AG09319 (cell line): ENCODE results near the gene DPP10.

ENCODE experiments used
- DNase-seq: peaks from one replicate; pipeline ENCODE4 v3.0.0-alpha.2; 2010; ENCODE audit warnings: low read depth; ENCODE audit errors: extremely low read depth
- TF ChIP-seq, protein P1 (sequence below): IDR thresholded peaks from 2 replicates; pipeline ENCODE4 v1.5.1; 2011; ENCODE audit warnings: low read depth, mild to moderate bottlenecking, inconsistent platforms, low read length, moderate library complexity

DPP10 gene

DNA sequence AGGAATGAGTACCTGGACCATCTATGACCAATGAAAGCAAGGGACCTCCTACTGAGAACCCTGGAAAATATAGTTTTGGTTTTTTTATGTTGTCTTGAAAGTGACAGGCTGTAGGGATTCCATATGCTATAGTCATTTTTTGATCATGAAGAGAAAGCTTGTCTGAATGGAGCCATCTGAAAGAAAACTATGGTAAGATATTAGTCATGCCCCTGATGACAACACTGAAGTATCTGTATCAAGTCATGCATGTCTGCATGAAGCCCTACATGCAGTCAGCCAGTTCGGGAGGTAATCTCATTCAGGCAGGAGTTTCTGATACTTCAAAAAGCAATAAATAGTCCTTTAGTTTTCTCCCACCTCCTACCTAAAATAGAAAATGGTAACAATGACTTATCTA lies 1042.0 kb downstream of the DPP10 start:
- TF ChIP-seq, protein P1, sequence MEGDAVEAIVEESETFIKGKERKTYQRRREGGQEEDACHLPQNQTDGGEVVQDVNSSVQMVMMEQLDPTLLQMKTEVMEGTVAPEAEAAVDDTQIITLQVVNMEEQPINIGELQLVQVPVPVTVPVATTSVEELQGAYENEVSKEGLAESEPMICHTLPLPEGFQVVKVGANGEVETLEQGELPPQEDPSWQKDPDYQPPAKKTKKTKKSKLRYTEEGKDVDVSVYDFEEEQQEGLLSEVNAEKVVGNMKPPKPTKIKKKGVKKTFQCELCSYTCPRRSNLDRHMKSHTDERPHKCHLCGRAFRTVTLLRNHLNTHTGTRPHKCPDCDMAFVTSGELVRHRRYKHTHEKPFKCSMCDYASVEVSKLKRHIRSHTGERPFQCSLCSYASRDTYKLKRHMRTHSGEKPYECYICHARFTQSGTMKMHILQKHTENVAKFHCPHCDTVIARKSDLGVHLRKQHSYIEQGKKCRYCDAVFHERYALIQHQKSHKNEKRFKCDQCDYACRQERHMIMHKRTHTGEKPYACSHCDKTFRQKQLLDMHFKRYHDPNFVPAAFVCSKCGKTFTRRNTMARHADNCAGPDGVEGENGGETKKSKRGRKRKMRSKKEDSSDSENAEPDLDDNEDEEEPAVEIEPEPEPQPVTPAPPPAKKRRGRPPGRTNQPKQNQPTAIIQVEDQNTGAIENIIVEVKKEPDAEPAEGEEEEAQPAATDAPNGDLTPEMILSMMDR, result no peak
- no peak for DNase-seq

DNA sequence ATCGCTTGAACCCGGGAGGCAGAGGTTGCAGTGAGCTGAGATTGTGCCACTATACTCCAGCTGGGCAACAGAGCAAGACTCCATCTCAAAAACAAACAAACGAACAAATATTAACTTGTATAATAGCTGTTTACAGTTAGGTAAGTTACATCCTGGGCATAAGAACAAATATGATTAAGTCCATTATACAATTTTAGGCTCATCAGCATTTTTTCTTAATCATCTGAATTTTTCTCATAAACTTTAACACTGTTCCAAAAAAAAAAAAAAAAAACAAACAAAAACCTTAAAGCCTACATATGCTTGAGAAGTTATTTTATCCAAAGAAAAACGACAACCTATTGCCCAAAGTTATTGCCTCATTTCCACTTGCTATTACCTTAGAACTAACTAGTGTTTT lies 1042.5 kb downstream of the DPP10 start:
- TF ChIP-seq, protein P1, result no peak
- DNase-seq, result no peak

DNA sequence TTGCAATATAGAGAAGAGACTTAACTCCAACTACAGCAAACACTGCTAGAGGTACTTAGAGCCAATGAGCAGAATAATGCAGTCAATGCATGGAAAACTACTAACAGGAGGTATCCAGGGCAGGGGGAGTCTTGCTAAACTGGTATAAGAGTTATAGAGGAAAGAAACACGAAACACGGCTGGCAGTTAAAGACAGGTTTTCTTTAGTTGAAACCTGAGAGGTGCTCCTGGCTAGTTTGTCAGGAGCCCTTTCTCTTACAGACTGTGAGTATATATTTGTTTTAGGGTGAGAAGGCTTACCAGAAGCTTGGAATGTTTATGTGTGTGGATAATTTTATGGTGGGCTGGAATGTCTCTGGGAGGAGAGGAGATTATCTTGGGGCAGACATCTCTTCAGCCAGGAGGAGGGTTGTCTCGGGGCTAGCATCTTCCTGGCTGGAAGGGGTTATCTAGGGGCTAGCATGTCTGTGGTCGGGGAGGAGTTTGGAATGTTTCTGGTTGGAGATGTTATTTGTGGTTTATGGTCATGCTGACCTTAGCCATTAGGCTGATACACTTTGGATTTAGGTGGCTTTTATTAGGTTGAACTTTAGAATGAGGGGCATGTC lies 1048.8 kb downstream of the DPP10 start:
- TF ChIP-seq, protein P1, result no peak
- no peak for DNase-seq

DNA sequence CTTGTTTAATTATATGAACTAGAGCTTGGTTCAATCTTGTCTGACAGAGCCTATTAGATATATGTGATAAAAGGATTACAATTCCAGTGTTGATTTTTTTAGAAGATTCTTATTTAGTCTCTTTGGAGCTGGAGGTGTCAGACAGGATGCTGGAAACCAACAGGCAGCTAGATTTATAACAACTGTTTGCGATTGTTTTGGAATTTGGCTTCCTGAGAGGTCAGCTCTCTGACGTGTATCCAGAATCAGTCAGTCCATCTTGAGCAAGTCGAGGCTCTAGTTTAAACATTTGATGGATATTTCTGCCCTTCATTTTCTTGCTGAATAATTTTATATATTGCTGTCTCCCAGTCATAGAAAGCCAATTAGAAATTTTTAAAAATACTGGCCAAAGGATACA lies 1062.9 kb downstream of the DPP10 start:
- TF ChIP-seq, protein P1, result no peak
- DNase-seq, result no peak

DNA sequence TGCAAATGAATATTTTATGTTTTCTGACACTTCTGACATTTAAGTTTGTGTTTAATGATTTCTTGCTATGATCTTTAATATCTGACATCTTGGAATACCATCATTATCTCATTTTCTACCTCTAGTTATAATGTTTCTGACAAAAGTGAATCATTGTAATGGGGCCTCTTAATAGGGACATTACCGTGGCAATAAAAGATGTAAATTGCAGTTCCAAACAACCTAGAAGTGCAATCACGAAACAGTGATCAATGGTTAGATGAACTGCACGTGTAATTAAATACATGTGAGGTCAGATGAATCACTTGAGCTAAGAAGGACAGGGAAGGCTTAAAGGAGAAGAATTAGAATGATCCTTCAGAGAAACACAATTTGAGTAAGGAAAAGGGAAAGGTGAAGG lies 1078.3 kb downstream of the DPP10 start:
- TF ChIP-seq, protein P1, result no peak
- no peak for DNase-seq

DNA sequence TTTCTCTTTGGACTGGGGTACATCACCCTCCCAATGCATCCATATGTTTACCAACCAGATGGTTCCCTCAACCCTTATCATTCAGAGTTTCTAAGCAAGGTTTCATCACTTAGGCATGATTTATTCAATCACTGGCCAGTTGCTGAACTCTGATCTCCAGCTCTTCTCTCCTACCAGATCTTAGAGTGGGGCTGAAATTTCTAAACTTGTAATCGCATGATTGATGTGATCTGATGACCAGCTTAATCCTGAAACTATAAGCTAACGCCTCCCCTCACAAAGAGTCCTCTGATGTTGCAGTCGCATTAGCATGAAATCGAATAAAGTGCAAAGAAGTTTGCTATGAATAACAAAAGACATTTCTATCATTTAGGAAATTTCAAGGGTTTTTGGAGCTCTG lies 1082.0 kb downstream of the DPP10 start:
- TF ChIP-seq, protein P1, result no peak

DNA sequence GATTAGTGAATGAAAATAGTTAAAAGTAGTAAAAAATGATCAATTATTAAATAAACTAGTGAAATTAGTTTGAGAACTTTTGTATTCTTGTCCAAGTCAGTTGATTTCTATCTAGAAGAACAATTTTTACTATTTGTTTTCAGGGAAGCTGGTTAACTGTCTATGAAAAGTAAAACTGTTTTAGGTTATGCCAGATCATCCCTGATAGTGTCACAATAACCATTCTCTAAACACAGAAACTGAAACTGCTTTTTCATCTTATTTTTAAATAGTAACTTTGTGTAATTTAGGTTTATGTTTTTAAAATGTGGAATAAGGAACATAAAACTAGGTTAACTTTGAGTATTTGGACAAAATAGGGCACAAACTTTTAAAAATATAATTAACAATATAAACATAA lies 1087.2 kb downstream of the DPP10 start:
- TF ChIP-seq, protein P1, result no peak
- no peak for DNase-seq

More for the DNA sequence above, 1082.0 kb downstream of the DPP10 start:
- no peak for DNase-seq
